Fibroblast of gingiva (primary cell): ENCODE data around the gene OSER1.

ENCODE experiments used
- DNase-seq: peaks from one replicate; pipeline ENCODE4 v3.0.0-alpha.2; 2011; ENCODE audit warnings: low read depth

OSER1 gene

DNA sequence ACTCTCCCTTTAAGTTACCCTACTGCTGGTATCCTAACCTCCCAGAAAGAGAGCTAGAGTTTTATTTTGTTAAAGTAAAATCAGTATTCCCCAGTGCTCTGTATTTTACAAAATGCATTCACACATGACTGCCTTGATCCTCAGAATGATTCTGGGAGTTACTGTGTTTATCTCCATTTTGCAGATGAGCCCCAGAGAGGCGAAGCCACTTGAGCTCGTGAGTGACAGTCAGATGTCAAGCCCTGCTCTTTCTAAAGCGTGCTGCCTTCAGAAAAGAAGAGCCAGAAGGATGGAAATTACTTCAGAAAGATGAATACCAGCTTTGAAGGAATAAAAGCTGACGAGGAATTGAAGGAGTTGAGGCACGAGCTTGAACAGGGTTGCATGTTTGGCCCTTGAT lies 14.1 kb upstream of the OSER1 start:
- DNase-seq = no peak

- DNase-seq = no peak
These were observed 13.2 kb upstream of the OSER1 start for GRCh38 chr20:44223721-44224120.

GRCh38 chr20:44222633-44223368 lies 12.2 kb upstream of the OSER1 start:
- no peak for DNase-seq

- DNase-seq = no peak
These were observed 11.5 kb upstream of the OSER1 start for GRCh38 chr20:44222027-44222426.

DNA sequence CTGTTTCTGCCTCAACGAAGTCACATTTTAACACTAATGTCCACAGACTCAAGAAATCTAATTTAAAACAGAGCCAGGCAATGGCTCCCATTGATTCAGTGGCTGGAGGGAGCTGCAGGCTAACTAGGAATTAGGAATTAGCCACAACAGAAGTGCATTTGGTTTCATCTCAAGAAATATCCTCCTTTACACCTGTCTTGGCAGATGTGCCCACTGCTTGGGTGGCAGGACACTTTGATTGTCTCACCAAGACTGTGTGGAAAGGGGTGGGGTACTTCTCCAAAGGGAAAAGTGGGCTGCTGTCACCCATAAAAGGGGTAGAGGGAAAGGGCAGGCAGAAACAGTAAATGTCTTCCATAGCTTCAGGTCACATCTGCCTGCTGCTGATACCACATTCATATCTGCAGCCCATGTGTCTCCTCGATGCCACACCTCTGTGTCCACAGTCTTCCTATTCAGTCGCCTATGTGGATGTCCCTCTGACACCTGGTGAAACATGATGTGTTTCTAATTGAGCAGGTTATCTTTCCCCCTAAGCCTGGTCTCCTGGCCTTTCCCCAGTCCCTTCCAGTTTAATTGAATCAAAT lies 10.9 kb upstream of the OSER1 start:
- DNase-seq = no peak

DNA sequence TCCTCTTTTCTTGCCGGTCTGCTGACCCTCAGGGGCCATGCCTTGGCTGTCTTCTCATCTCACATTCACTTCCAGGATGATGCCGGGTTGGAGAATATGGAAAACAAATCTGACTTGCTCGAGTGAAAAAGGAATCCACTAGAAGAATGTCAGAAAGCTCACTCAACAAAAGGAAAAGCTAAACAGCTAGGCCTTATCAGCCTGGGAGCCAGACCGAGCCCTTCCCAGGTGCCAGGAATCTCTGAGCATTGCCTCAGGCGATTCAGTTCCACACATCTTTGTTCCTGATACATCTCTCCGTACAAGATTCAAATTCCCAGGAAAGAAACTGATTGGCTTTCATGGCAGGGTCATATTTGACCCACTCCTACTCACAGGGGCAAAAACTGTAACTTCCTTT lies 9.2 kb upstream of the OSER1 start:
- DNase-seq = no peak

GRCh38 chr20:44219170-44219730 lies 8.7 kb upstream of the OSER1 start:
- DNase-seq = no peak

GRCh38 chr20:44218446-44218845 lies 7.9 kb upstream of the OSER1 start:
- no peak for DNase-seq

DNA sequence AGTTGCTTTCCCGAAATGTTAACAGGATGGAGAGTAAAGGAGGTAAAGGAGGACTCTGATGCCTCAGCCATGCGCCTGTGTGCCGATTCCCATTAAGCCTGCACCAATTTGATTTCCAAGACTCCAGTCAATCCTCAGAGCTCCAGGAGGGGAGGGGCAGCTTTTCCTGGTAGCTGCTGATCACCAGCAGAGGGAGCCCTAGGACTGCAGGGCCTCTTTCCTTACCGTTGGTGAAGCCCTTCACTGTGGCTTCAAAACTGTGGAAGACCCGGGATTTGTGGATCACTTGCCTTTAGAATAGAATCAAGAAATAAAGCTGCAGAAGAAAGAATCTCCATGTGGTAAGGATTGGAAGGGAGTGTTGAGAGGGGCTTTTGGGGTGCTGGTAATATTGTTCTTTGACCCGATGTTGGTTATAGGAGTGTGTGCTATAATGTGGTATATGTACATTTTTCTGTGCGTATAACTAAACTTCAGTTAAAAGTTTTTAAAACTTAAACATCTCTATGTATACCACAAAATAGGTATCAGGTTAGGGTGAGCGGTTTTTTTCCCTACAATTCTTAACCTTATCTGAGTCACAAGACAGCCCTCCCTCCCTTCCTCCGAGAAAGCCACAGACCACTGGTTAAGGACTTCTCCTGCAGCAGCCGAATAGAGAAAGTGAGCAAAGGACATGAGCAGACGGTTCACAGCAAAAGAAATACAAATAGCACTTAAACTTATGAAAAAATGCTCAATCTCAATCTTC lies 6.9 kb upstream of the OSER1 start:
- peak; percentile 58 for DNase-seq

GRCh38 chr20:44215125-44215524 lies 4.6 kb upstream of the OSER1 start:
- DNase-seq = peak; percentile 64

DNA sequence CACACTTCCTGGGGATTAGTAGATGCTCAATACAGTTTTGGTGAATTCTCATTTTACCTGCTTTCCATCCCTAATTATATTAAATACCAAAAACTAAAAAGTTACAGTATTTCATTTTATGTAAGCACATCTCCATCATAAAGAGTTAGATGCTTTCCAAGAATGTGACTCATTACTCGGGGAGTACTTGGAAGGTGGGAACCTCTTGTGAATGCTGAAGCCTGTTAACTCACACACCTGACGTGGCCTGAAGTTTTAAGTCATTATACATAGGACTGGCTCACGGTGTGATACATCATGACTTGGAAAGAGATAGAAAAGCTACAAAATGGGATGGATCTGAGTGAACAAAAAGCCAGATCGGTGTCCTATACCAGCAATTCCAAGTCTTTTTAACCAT lies 2.2 kb upstream of the OSER1 start:
- DNase-seq = no peak

DNA sequence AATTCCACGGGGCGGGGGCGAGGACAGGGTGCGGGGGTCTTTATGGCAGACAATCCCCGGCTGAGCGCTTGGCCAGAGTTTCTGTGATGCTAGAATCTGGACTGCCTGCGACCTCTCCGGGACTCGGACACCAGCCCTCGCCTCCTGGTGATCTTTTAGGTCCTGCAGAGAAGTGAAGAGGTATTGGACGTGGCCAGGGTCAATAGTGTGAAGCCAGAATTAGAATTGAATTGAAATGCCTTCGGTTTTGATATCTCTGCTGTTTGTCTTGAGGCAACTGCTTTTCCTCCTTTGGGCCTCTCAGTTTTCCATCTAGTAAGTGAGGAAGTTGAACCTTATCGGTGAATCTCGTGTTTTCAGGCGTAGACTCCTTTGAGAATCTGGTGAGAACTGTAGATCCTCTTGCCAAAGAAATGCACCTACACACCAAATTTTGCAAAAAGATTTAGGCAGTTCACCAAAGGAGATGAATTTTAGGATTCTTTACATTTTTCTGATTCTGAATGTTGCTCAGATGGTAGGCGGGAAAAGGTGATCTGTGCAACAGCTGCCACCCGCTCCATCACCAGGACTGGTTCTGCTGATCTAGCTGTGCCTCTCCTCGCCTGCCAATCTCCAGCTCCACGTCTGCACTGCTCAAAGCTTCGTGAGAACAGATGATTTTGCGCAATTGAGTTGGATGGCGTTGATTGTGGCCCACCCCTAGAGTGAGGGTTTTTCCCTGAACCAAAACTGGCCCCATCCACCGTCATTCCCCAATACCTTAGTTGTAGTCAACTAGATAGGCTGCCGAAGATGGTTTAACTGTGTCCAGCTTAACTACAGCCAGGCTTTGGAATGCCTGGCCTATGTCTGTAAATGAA lies 837 bp upstream of the OSER1 start:
- peak; percentile 71 for DNase-seq

GRCh38 chr20:44209686-44210405 lies 725 bp downstream of the OSER1 start:
- DNase-seq = no peak

- DNase-seq = peak; percentile 36
These were observed 1.8 kb downstream of the OSER1 start for GRCh38 chr20:44208770-44209169.

DNA sequence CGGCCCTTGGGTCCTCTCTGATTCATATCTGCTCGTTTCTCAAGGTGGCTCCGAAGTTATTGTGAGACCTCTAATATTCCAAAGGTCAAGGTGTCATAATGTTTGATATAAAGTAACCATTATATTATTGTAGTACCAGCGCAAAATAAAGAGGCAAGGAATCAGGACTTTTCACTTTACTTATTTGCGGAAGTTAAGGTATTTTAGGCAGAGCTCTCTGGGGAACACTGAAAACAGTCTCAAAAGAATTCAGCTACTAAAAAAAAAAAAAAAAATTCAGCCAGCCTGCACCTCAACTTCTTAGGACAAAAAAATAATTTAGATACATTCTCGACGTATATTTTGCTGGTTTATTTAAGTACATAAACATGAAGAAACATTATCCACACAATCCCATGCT lies 2.4 kb downstream of the OSER1 start:
- DNase-seq = no peak

DNA sequence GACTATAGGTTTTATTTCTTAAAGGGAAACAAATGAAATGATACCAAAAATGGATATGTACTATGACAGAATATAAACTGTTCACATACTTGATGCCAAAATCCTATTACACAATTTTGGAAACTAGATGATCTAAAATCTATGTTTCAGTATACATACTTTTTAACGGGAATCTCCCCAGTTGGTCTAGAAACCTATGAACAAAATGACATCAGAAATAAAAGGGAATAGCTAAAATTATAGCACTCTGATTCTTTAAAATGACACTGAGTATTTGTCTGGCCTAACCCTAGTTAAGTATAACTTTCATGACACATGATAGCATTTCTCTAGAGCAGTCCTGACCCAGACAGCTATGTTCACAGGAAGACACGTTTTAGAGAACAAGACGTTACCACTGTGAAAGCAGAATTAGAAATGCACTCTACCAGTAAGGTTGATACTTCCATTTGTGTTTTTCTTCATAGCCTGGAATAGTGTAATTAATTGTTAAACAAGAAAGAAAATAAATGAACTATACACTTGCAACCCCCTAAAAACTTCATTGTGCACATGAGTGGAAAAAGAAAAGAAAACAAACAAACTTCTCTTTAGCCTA lies 3.3 kb downstream of the OSER1 start:
- peak; percentile 42 for DNase-seq

GRCh38 chr20:44206132-44206531 lies 4.4 kb downstream of the OSER1 start:
- DNase-seq = no peak

- no peak for DNase-seq
These were observed 5.7 kb downstream of the OSER1 start for GRCh38 chr20:44204832-44205215.

- DNase-seq = peak; percentile 88
These were observed 6.3 kb downstream of the OSER1 start for GRCh38 chr20:44204156-44204831.

DNA sequence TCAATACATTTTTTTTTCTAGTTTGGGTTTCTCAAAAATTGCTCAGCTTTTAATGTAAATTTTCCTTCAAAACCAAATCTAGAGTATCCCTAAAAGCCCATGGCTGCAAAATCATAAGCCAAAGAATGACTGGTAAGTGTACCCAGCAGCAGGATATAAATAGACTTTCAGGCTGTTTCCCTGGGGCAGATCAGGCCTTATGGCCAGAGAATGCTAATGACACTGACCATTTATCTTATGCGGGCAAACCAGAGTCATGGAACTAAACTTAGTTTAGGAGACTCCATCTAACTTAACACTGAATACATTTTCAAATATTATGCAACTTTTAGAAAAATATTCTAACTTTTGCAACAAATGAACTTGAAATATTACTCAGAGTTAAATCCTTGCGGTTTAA lies 7.4 kb downstream of the OSER1 start:
- DNase-seq = peak; percentile 31
